Measurements from ENCODE around the gene TUBGCP3.

DNA sequence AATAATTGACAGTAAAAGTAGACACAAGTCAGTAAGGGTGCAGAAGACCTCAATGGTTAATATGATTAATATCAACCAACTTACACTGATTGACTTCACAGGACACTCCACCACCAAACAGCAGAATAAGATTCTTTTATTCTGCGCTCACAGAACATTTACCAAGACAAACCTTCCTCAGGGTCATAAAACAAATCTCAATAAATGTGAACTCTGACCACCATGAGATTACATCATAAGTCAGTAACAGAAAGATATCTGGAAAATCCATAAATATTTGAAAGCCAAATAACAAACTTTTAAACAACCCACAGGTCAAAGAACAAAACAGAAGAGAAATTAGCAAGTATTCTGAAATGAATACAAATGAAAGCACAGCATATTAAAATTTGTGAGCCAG is 112.1 kb downstream of the TUBGCP3 start:
- TF ChIP-seq POLR2A (IDR thresholded peaks at IDR 0.05): no peak
- TF ChIP-seq, protein P1, sequence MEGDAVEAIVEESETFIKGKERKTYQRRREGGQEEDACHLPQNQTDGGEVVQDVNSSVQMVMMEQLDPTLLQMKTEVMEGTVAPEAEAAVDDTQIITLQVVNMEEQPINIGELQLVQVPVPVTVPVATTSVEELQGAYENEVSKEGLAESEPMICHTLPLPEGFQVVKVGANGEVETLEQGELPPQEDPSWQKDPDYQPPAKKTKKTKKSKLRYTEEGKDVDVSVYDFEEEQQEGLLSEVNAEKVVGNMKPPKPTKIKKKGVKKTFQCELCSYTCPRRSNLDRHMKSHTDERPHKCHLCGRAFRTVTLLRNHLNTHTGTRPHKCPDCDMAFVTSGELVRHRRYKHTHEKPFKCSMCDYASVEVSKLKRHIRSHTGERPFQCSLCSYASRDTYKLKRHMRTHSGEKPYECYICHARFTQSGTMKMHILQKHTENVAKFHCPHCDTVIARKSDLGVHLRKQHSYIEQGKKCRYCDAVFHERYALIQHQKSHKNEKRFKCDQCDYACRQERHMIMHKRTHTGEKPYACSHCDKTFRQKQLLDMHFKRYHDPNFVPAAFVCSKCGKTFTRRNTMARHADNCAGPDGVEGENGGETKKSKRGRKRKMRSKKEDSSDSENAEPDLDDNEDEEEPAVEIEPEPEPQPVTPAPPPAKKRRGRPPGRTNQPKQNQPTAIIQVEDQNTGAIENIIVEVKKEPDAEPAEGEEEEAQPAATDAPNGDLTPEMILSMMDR (IDR thresholded peaks at IDR 0.05): no peak

Measured in uterus (tissue), 2 donors.